Lung (tissue), 12 donors: ENCODE measurements around the gene HLCS. TPM values are rescaled to one million over a fixed set of nuclear protein-coding genes. Genes with fewer than 3 reads are reported as not detected.

Source experiments
- ATAC-seq: fragments of 200-7000 bp; cut with Tn5 transposase; one replicate; pipeline ENCODE4 v1.9.1; 2020; ENCODE audit warnings: moderate number of reproducible peaks; ENCODE audit not compliant: insufficient read depth, low FRiP score
- DNase-seq, 3 donors: peaks; one replicate each; pipeline ENCODE4 v3.0.0-alpha.2; 2013 to 2017
- H3K27ac ChIP-seq, 2 donors: one replicate each; pipeline ENCODE4 v1.5.1; 2013; ENCODE audit warnings: mild to moderate bottlenecking in 2 of 2, moderate library complexity in 2 of 2, control low read depth in 1 of 2, inconsistent platforms in 1 of 2, low read depth in 1 of 2, low read length in 1 of 2
- H3K27me3 ChIP-seq, 3 donors: one replicate each; pipeline ENCODE4 v1.5.1; 2013; ENCODE audit warnings: low read length in 2 of 3; ENCODE audit not compliant: control insufficient read depth in 3 of 3, insufficient read depth in 3 of 3
- H3K36me3 ChIP-seq, 4 donors: one replicate each; pipeline ENCODE4 v1.5.1; 2013; ENCODE audit warnings: low read length in 4 of 4, mild to moderate bottlenecking in 1 of 4, moderate library complexity in 1 of 4; ENCODE audit not compliant: control insufficient read depth in 4 of 4, insufficient read depth in 4 of 4
- H3K4me1 ChIP-seq, 5 donors: one replicate each; pipeline ENCODE4 v1.5.1; 2013; ENCODE audit warnings: low read length in 5 of 5, mild to moderate bottlenecking in 2 of 5, moderate library complexity in 1 of 5; ENCODE audit not compliant: control insufficient read depth in 5 of 5, insufficient read depth in 5 of 5
- H3K4me3 ChIP-seq: one replicate; pipeline ENCODE4 v1.5.1; 2013; ENCODE audit warnings: mild to moderate bottlenecking, control low read depth, moderate library complexity
- H3K9ac ChIP-seq, 2 donors: one replicate each; pipeline ENCODE4 v1.5.1; 2013; ENCODE audit warnings: low read length in 2 of 2, control low read depth in 1 of 2; ENCODE audit not compliant: insufficient read depth in 1 of 2
- H3K9me3 ChIP-seq, 4 donors: one replicate each; pipeline ENCODE4 v1.5.1; 2013; ENCODE audit warnings: low read length in 3 of 4, mild to moderate bottlenecking in 1 of 4, moderate library complexity in 1 of 4; ENCODE audit not compliant: control insufficient read depth in 4 of 4, insufficient read depth in 3 of 4
- WGBS, 2 donors: extraction: QIAGEN DNeasy Blood & Tissue Kit; methylation state at CpG; one replicate each; pipeline ENCODE4 v1.1.7; 2013; 5-methylcytosine and 5-hydroxymethylcytosine counted together
- polyA plus RNA-seq, 2 donors: library from polyadenylated mRNA; stranded (reverse); fragments of 200-250 nt; gene quantifications; one replicate each; pipeline ENCODE4 v1.2.1, GENCODE V29; 2013
- total RNA-seq, 2 donors: library from RNA; depleted of rRNA in 1 of 2; stranded (reverse); fragments of >200 nt in 1 of 2; gene quantifications; one replicate each; pipeline ENCODE4 v1.2.1, GENCODE V29; 2014 to 2021
- TF ChIP-seq, protein P1 (sequence below): IDR thresholded peaks from 2 replicates; pipeline ENCODE4 v1.5.1; 2012; ENCODE audit warnings: mild to moderate bottlenecking; ENCODE audit errors: control extremely low read depth, extremely low read depth
- donor health status: control.
- donor health status: control.
- donor health status: Bipolar disorder and iron deficiency.
- donor health status: healthy.
- donor health status: DM: yes; HTN: yes; CAD: no.

HLCS gene
- total and polyA plus RNA-seq, 4 donors = 5.0 to 28.8 (median 17.5) TPM

DNA sequence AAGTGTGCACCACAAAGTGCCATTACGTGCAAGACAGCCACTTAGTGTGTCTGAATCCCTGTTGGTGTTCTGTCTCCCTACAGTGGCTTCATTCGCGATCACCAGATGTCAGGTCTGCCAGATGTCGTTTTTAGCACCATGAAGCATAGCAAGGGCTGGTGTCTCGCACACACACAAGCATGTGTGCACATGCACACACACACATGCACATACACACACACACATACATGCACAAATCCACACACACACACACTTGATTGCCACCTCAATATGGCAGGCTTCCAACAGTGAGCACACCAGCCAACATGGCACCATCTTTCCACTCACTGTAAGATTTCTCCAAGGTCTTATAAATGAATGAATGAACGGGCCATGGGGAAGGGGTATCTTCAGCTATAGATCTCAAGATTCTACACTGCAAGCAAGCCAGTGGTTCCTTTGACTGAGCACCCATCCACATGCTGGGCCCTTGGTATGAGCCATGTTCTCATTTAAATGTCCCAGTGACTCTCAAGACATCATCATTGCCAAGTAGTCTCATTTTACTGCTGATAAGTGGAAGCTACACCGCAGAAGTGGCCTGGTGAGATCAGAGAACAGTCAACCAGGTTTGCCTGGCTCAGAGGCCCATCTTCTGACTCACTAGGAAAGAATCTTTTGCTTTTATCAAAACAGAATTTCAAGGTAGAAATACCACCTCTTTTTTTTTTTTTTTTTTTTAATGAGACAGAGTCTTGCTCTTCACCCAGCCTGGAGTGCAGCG, 182.7 kb downstream of the HLCS start:
- 94 to 96% methylated on average over 8 of the region's 8 CpGs for WGBS, 2 donors
- TF ChIP-seq, protein P1, sequence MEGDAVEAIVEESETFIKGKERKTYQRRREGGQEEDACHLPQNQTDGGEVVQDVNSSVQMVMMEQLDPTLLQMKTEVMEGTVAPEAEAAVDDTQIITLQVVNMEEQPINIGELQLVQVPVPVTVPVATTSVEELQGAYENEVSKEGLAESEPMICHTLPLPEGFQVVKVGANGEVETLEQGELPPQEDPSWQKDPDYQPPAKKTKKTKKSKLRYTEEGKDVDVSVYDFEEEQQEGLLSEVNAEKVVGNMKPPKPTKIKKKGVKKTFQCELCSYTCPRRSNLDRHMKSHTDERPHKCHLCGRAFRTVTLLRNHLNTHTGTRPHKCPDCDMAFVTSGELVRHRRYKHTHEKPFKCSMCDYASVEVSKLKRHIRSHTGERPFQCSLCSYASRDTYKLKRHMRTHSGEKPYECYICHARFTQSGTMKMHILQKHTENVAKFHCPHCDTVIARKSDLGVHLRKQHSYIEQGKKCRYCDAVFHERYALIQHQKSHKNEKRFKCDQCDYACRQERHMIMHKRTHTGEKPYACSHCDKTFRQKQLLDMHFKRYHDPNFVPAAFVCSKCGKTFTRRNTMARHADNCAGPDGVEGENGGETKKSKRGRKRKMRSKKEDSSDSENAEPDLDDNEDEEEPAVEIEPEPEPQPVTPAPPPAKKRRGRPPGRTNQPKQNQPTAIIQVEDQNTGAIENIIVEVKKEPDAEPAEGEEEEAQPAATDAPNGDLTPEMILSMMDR = no peak
- no peaks in the 10 kb centered on the region for H3K9me3 ChIP-seq
- no peak overlapping the region for H3K4me3 ChIP-seq
- DNase-seq (no peak), ATAC-seq (peak; percentile 61)
- peaks cover 0 to 12% (median 0%) of the 10 kb centered on the region in 5 donors for H3K4me1 ChIP-seq
- H3K27ac ChIP-seq = no peak overlapping the region
- no peaks in the 10 kb centered on the region for H3K27me3 ChIP-seq
- no peak overlapping the region for H3K9ac ChIP-seq
- H3K36me3 ChIP-seq = no peaks in the 10 kb centered on the region

DNA sequence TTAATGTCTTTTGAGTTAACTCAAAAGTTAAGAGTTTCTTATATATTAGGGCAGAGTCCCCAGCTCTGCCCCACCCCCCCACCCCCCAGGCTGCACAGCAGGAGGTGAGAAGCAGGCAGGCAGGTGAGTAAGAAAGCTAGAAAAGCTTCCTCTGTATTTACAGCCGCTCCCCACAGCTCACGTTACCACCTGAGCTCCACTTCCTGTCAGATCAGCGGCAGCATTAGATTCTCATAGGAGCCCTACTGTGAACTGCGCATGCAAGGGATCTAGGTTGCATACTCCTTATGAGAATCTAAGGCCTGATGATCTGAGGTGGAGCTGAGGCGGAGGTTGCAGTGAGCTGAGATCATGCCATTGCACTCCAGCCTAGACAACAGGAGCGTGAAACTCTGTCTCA, 185.6 kb downstream of the HLCS start:
- Histone ChIP-seq H3K4me1 (peaks cover 0 to 8% (median 0%) of the 10 kb centered on the region in 5 donors), H3K27ac (no peak overlapping the region), H3K4me3 (no peak overlapping the region), H3K27me3 (no peaks in the 10 kb centered on the region), H3K9me3 (no peaks in the 10 kb centered on the region), H3K9ac (no peak overlapping the region), H3K36me3 (no peaks in the 10 kb centered on the region)
- TF ChIP-seq, protein P1 = no peak
- WGBS, 2 donors = 92 to 94% methylated on average over 6 of the region's 6 CpGs
- ATAC-seq = no peak
- DNase-seq = no peak

DNA sequence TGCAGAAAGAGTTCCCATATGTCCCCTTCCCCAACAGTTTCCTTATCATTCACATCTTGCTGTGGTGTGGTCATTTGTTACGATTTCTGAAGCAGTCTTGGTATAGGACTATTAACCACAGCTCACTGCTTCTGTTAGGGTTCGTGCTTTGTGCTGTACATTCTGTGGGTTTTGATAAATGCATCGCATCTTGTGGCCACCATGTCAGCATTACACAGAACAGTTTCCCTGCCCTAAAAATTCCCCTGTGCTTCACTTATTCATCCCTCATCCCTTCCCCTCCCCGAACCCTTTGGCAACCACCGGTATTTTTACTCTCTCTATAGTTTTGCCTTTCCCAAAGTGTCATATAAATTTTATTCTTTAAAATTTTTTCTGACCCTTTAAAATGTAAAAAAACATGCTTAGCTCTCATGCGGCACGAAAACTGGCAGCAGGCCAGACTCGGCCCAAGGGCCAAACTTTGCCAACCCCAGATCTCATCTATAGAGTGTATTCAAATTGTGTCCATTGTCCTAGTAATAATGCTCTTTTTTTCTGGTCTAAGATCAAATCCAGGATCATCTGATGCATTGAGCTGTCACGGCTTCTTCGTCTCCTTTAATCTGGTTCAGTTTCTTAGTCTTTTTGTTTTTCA, 189.4 kb downstream of the HLCS start:
- Histone ChIP-seq H3K9ac (no peak overlapping the region), H3K27me3 (no peaks in the 10 kb centered on the region), H3K27ac (no peak overlapping the region), H3K4me3 (no peak overlapping the region), H3K4me1 (peaks cover 0 to 8% (median 3%) of the 10 kb centered on the region in 5 donors), H3K9me3 (no peaks in the 10 kb centered on the region), H3K36me3 (no peaks in the 10 kb centered on the region)
- ATAC-seq = no peak
- 78 to 83% methylated on average over 10 of the region's 10 CpGs for WGBS, 2 donors
- TF ChIP-seq, protein P1 = no peak
- no peak for DNase-seq
